Smooth muscle cell (in vitro differentiated cells): ENCODE data around the gene GPR161. TPM values are rescaled to one million over a fixed set of nuclear protein-coding genes. Genes with fewer than 3 reads are reported as not detected.
"Not testable (repeated sequence)": the region's sequence is repeated elsewhere in the genome, so short reads cannot be mapped to it uniquely, and the experiment has no call there.

Experiments
- DNase-seq: peaks from one replicate; lab custom pipeline; 2025; ENCODE audit not compliant: unreplicated experiment; lab: John Stamatoyannopoulos, UW
- H2AFZ ChIP-seq: fragments of 200-600 bp; sonication (generic); 2 replicates; pipeline ENCODE4 v1.6.0; 2016; ENCODE audit warnings: antibody characterized with exemption, low read depth, mild to moderate bottlenecking
- H3F3A ChIP-seq: fragments of 200-600 bp; sonication (generic); 2 replicates; pipeline ENCODE4 v1.6.0; 2017; ENCODE audit warnings: antibody characterized with exemption, low read depth
- H3K27ac ChIP-seq: fragments of 200-600 bp; sonication (generic); 2 replicates; pipeline ENCODE4 v1.5.1; 2016; ENCODE audit warnings: low read depth, mild to moderate bottlenecking
- H3K27me3 ChIP-seq: fragments of 200-600 bp; sonication (generic); 2 replicates; pipeline ENCODE4 v1.6.1; 2016; ENCODE audit warnings: low read depth, mild to moderate bottlenecking
- H3K36me3 ChIP-seq: fragments of 200-600 bp; sonication (generic); 2 replicates; pipeline ENCODE4 v1.5.1; 2016; ENCODE audit warnings: low read depth
- H3K4me1 ChIP-seq: fragments of 200-600 bp; sonication (generic); 2 replicates; pipeline ENCODE4 v1.5.1; 2016; ENCODE audit warnings: low read depth
- H3K4me2 ChIP-seq: fragments of 200-600 bp; sonication (generic); 2 replicates; pipeline ENCODE4 v1.6.0; 2016; ENCODE audit warnings: mild to moderate bottlenecking
- H3K4me3 ChIP-seq: fragments of 200-600 bp; sonication (generic); 2 replicates; pipeline ENCODE4 v1.5.1; 2016; ENCODE audit warnings: mild to moderate bottlenecking
- H3K79me2 ChIP-seq: fragments of 200-600 bp; sonication (generic); 2 replicates; pipeline ENCODE4 v1.6.0; 2016; ENCODE audit warnings: low read depth, mild to moderate bottlenecking
- H3K9ac ChIP-seq: fragments of 200-600 bp; sonication (generic); 2 replicates; pipeline ENCODE4 v1.6.0; 2016; ENCODE audit warnings: low read depth
- H3K9me3 ChIP-seq: fragments of 200-600 bp; sonication (generic); replicated peaks from 2 replicates; pipeline ENCODE4 v1.5.1; 2016; ENCODE audit warnings: low read depth
- H4K20me1 ChIP-seq: fragments of 200-600 bp; sonication (generic); 2 replicates; pipeline ENCODE4 v1.6.0; 2016; ENCODE audit warnings: low read depth
- WGBS: methylation state at CpG from one replicate; pipeline ENCODE4 v1.1.7; 2016; ENCODE audit warnings: low lambda C conversion rate; 5-methylcytosine and 5-hydroxymethylcytosine counted together
- polyA plus RNA-seq: library from polyadenylated mRNA; unstranded; fragments of >200 nt; fragmentation: Nextera tagmentation; extraction: Ambion mirVana; gene quantifications from 2 replicates; pipeline ENCODE4 v1.2.1, GENCODE V29; 2016
- total RNA-seq: library from RNA; depleted of rRNA; stranded (reverse); fragments of >200 nt; gene quantifications from 2 replicates; pipeline ENCODE4 v1.2.3, GENCODE V29; 2014
- TF ChIP-seq, protein P1 (sequence below): fragments of 200-600 bp; sonication (generic); IDR thresholded peaks from 2 replicates; pipeline ENCODE4 v1.5.1; 2017; ENCODE audit warnings: borderline replicate concordance, mild to moderate bottlenecking, antibody characterized with exemption; ENCODE audit not compliant: insufficient read depth, poor library complexity, severe bottlenecking

The GPR161 gene
- total and polyA plus RNA-seq, 2 experiments from 2014 or later: 9.7 to 25.4 TPM

DNA sequence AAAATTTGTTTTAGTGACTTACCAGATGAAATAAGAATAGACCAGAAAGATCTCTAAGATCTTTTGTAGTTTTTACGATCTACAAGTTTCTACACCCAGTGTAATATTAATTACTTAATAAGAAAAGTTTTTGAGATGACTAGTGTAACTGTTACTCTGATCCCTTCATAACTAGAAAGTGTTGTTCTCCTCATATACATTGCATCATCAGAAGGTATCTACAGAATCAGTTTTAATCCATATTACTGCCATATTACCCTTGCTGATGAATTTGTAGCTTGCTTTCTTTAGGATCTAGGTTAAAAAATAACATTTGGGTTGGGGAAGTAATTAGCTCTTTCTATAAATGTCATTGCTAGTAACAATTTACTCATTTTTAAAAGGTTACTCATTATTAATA lies 72.5 kb downstream of the GPR161 start:
- H3K27ac ChIP-seq: no peak overlapping the region
- H2AFZ ChIP-seq: no peak overlapping the region
- H3K4me1 ChIP-seq: no peaks in the 10 kb centered on the region
- no peaks in the 10 kb centered on the region for H3K9me3 ChIP-seq
- DNase-seq: no peak
- no peaks in the 10 kb centered on the region for H3K27me3 ChIP-seq
- H3K4me3 ChIP-seq: no peak overlapping the region
- H3K4me2 ChIP-seq: no peak overlapping the region
- no peak overlapping the region for H3K9ac ChIP-seq
- peaks cover 7% of the 10 kb centered on the region for H4K20me1 ChIP-seq
- WGBS: 100% methylated on average over 1 of the region's 1 CpG
- peaks cover 17% of the 10 kb centered on the region for H3K36me3 ChIP-seq
- TF ChIP-seq, protein P1, sequence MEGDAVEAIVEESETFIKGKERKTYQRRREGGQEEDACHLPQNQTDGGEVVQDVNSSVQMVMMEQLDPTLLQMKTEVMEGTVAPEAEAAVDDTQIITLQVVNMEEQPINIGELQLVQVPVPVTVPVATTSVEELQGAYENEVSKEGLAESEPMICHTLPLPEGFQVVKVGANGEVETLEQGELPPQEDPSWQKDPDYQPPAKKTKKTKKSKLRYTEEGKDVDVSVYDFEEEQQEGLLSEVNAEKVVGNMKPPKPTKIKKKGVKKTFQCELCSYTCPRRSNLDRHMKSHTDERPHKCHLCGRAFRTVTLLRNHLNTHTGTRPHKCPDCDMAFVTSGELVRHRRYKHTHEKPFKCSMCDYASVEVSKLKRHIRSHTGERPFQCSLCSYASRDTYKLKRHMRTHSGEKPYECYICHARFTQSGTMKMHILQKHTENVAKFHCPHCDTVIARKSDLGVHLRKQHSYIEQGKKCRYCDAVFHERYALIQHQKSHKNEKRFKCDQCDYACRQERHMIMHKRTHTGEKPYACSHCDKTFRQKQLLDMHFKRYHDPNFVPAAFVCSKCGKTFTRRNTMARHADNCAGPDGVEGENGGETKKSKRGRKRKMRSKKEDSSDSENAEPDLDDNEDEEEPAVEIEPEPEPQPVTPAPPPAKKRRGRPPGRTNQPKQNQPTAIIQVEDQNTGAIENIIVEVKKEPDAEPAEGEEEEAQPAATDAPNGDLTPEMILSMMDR: no peak
- no peaks in the 10 kb centered on the region for H3K79me2 ChIP-seq
- H3F3A ChIP-seq: no peaks in the 10 kb centered on the region

DNA sequence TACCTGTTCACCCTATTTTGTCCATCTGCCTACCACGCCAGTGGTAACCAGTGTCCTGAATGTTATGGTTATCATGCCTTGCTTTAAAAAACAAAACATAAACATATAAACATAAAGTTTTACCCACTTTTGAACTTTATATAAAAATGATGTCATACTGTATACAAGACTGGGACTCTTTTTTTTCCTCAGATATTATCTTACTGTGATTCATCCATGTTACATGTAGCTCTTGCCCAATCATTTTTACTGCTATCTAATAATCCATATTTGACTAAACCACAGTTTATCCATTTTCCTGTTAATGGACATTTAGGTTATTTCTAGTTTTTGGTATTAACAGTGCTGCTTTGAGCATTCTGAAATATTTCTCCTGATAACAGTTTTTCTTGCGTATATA lies 78.8 kb downstream of the GPR161 start:
- H3F3A ChIP-seq: no peaks in the 10 kb centered on the region
- H3K36me3 ChIP-seq: no peaks in the 10 kb centered on the region
- no peaks in the 10 kb centered on the region for H3K27me3 ChIP-seq
- 99% methylated on average over 2 of the region's 2 CpGs for WGBS
- H2AFZ ChIP-seq: no peak overlapping the region
- peaks cover 10% of the 10 kb centered on the region for H4K20me1 ChIP-seq
- no peaks in the 10 kb centered on the region for H3K9me3 ChIP-seq
- H3K4me3 ChIP-seq: no peak overlapping the region
- DNase-seq: no peak
- no peak overlapping the region for H3K27ac ChIP-seq
- no peak overlapping the region for H3K9ac ChIP-seq
- TF ChIP-seq, protein P1: no peak
- no peaks in the 10 kb centered on the region for H3K4me1 ChIP-seq
- no peak overlapping the region for H3K4me2 ChIP-seq
- H3K79me2 ChIP-seq: no peaks in the 10 kb centered on the region

DNA sequence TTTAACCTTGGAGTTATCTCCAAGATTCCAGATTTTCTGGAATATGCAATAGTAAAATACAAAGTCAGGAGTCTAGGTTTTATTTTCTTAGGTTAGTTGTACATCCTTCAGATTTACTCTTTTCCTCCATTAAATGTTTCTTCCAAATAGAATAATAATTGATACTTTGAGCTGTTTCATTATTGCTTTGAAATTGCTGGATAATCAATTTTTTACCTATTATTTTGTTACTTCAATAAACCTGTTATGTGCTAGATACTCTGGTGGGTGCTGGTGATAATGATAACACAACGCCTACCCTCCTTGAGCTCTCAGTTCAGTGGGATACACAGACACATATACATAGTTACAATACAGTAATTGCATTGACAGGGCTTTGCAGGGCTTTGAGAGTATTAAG lies 79.4 kb downstream of the GPR161 start:
- TF ChIP-seq, protein P1: no peak
- Histone ChIP-seq H3K79me2 (no peaks in the 10 kb centered on the region), H3K4me3 (no peak overlapping the region), H3K27me3 (no peaks in the 10 kb centered on the region), H2AFZ (no peak overlapping the region), H3F3A (no peaks in the 10 kb centered on the region), H4K20me1 (peaks cover 10% of the 10 kb centered on the region), H3K4me1 (no peaks in the 10 kb centered on the region), H3K27ac (no peak overlapping the region), H3K4me2 (no peak overlapping the region), H3K36me3 (no peaks in the 10 kb centered on the region), H3K9me3 (no peaks in the 10 kb centered on the region), H3K9ac (no peak overlapping the region)
- WGBS: 97% methylated on average over 1 of the region's 1 CpG
- DNase-seq: no peak

DNA sequence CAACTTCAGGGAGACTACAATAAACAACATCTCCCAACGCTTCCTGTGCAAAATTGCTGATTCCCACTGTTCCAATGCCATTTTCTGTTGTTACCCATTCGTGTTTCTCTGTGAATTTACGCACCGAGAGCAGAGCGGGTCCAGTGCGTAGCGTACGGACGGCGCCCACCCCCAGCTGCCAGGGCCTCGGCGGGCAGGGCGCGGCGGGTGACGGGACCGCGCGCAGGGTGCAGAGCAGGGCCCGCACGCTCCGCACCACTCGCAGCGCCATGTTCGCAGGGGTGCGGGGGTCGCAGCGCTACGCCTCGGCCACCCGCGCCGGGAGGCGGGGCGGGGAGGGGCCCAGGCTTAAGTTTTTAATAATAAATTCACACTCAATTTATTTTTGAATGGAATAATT lies 80.6 kb downstream of the GPR161 start:
- not testable (repeated sequence) for DNase-seq, H3K36me3 ChIP-seq, H3K79me2 ChIP-seq, H3F3A ChIP-seq, H2AFZ ChIP-seq, H3K4me3 ChIP-seq, H3K27ac ChIP-seq, H3K4me1 ChIP-seq, H3K27me3 ChIP-seq, H3K9ac ChIP-seq, H3K9me3 ChIP-seq, H3K4me2 ChIP-seq
- WGBS: 93% methylated on average over 11 of the region's 35 CpGs
- peaks cover 10% of the 10 kb centered on the region for H4K20me1 ChIP-seq
